Peyer's patch (tissue), 4 donors: Measurements from ENCODE around the gene NCKAP5L.

ENCODE experiments used
- CTCF ChIP-seq, 6 experiments: fragments of 450-650 bp in 4 of 6; fragments of 200-600 bp in 2 of 6; sonication (generic) in 1 of 6; IDR thresholded peaks; one replicate each; pipeline ENCODE4 v1.5.1; 2017 to 2019; ENCODE audit warnings: antibody characterized with exemption in 6 of 6, mild to moderate bottlenecking in 3 of 6, moderate library complexity in 1 of 6
- POLR2A ChIP-seq, 2 donors: fragments of 450-650 bp; IDR thresholded peaks; one replicate each; pipeline ENCODE4 v1.5.1; 2017; ENCODE audit warnings: antibody characterized with exemption in 2 of 2, mild to moderate bottlenecking in 2 of 2, moderate library complexity in 2 of 2

GRCh38 chr12:49872781-49873181 lies 44.6 kb upstream of the NCKAP5L start:
- TF ChIP-seq CTCF (IDR thresholded peaks at IDR 0.05) = no peak
- TF ChIP-seq POLR2A (IDR thresholded peaks at IDR 0.05) = no peak
